Esophagus squamous epithelium (tissue), 4 donors: Measurements from ENCODE around the gene NR2C2.

Source experiments
- POLR2A ChIP-seq, 4 donors: fragments of 450-650 bp; IDR thresholded peaks; one replicate each; pipeline ENCODE4 v1.6.1; 2017; ENCODE audit warnings: antibody characterized with exemption in 4 of 4, mild to moderate bottlenecking in 4 of 4, moderate library complexity in 3 of 4
- TF ChIP-seq, protein P1 (sequence below), 6 experiments: fragments of 450-650 bp in 4 of 6; fragments of 200-600 bp in 2 of 6; sonication (generic) in 2 of 6; IDR thresholded peaks; one replicate each; pipeline ENCODE4 v1.5.1; 2016 to 2019; ENCODE audit warnings: antibody characterized with exemption in 6 of 6, mild to moderate bottlenecking in 4 of 6, moderate library complexity in 4 of 6

DNA sequence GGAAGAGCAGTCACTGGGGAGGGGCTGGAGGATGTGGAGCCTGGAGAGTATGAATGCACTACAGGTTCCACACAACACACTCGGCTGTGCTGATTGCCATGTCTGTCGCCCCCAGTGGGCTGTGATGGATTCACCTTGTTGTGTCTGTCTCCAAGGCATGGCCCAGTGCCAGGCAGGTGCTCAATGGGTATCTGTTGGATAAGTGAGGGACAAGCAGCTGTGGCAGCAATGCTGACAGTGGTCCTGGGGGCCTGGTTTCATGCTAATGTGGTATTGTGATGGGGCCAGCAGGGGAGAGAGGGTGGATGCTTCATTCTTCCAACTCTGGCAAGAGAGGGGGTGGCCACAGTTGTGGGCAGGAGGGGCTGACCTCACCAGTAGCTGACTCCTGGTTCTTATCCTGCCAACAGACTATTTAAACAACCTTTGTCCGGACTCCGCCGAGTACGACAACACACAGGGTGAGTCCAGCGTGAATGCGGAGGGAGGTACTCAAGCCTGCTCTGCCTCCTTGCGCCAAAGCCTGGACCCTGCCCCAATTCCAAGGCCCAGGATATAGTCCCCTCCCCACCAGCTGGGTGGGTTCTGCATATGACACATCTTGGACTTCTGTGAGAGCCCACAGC, 47.3 kb upstream of the NR2C2 start:
- no peak for TF ChIP-seq POLR2A (IDR thresholded peaks at IDR 0.05)
- TF ChIP-seq, protein P1, sequence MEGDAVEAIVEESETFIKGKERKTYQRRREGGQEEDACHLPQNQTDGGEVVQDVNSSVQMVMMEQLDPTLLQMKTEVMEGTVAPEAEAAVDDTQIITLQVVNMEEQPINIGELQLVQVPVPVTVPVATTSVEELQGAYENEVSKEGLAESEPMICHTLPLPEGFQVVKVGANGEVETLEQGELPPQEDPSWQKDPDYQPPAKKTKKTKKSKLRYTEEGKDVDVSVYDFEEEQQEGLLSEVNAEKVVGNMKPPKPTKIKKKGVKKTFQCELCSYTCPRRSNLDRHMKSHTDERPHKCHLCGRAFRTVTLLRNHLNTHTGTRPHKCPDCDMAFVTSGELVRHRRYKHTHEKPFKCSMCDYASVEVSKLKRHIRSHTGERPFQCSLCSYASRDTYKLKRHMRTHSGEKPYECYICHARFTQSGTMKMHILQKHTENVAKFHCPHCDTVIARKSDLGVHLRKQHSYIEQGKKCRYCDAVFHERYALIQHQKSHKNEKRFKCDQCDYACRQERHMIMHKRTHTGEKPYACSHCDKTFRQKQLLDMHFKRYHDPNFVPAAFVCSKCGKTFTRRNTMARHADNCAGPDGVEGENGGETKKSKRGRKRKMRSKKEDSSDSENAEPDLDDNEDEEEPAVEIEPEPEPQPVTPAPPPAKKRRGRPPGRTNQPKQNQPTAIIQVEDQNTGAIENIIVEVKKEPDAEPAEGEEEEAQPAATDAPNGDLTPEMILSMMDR (IDR thresholded peaks at IDR 0.05): no peak
